OCI-M2 (cell line): ENCODE measurements around the gene LY6G6D.
A peak's percentile ranks its signal among the peaks of the same experiment; 100 is the strongest.
"Not testable (repeated sequence)": the region's sequence is repeated elsewhere in the genome, so short reads cannot be mapped to it uniquely, and the experiment has no call there.

Experiments
- DNase-seq: peaks from one replicate; lab custom pipeline; 2025; ENCODE audit not compliant: unreplicated experiment; lab: John Stamatoyannopoulos, UW

LY6G6D gene

GRCh38 chr6:31691564-31692108, 23.5 kb upstream of the LY6G6D start:
- DNase-seq = no peak

- no peak for DNase-seq
Observed at GRCh38 chr6:31692353-31692752, 22.8 kb upstream of the LY6G6D start.

- no peak for DNase-seq
Observed at GRCh38 chr6:31692886-31693285, 22.3 kb upstream of the LY6G6D start.

- no peak for DNase-seq
Observed at GRCh38 chr6:31693535-31693934, 21.6 kb upstream of the LY6G6D start.

- DNase-seq = no peak
Observed at GRCh38 chr6:31697555-31697954, 17.6 kb upstream of the LY6G6D start.

- DNase-seq = no peak
Observed at GRCh38 chr6:31700740-31701401, 14.3 kb upstream of the LY6G6D start.

GRCh38 chr6:31701666-31702404, 13.3 kb upstream of the LY6G6D start:
- no peak for DNase-seq

- no peak for DNase-seq
Observed at GRCh38 chr6:31702405-31702818, 12.7 kb upstream of the LY6G6D start.

- peak; percentile 92 for DNase-seq
Observed at GRCh38 chr6:31702819-31703716, 12.1 kb upstream of the LY6G6D start, which contains the start of gene ABHD16A. Gene ABHD16A, minus strand, starts transcription at chr6:31703324. Its CDS starts 43 bp downstream, at chr6:31703281.

GRCh38 chr6:31705931-31706330, 9.2 kb upstream of the LY6G6D start:
- no peak for DNase-seq

GRCh38 chr6:31706599-31706998, 8.5 kb upstream of the LY6G6D start, which contains the start of gene LY6G6F:
Gene LY6G6F, plus strand, starts transcription at chr6:31706866. Its CDS starts 41 bp downstream, at chr6:31706907.
- peak; percentile 68 for DNase-seq

- DNase-seq = no peak
Observed at GRCh38 chr6:31707701-31708100, 7.4 kb upstream of the LY6G6D start.

GRCh38 chr6:31708224-31708623, 6.9 kb upstream of the LY6G6D start:
- no peak for DNase-seq

GRCh38 chr6:31709157-31709556, 6.0 kb upstream of the LY6G6D start:
- not testable (repeated sequence) for DNase-seq

- DNase-seq = no peak
Observed at GRCh38 chr6:31710523-31711219, 4.5 kb upstream of the LY6G6D start.

GRCh38 chr6:31711233-31711632, 3.9 kb upstream of the LY6G6D start:
- peak; percentile 80 for DNase-seq

- DNase-seq = no peak
Observed at GRCh38 chr6:31712296-31712695, 2.9 kb upstream of the LY6G6D start.

GRCh38 chr6:31713465-31713864, 1.7 kb upstream of the LY6G6D start:
- no peak for DNase-seq

- no peak for DNase-seq
Observed at GRCh38 chr6:31713991-31714684, 1.0 kb upstream of the LY6G6D start.
